GM13976 (cell line): Measurements from ENCODE around the gene SULT1A2.
"Not testable (repeated sequence)": the region's sequence is repeated elsewhere in the genome, so short reads cannot be mapped to it uniquely, and the experiment has no call there.

Experiments used
- DNase-seq: peaks from one replicate; pipeline ENCODE4 v3.0.0; 2012; ENCODE audit warnings: low spot score
- CTCF ChIP-seq: IDR thresholded peaks from 2 replicates; pipeline ENCODE4 v1.5.1; 2012; ENCODE audit warnings: borderline replicate concordance, mild to moderate bottlenecking; ENCODE audit not compliant: insufficient read depth; ENCODE audit errors: extremely low read depth, missing control alignments, control extremely low read depth
- in situ Hi-C: fragments of 300-500 bp; cut with MboI; formaldehyde crosslinking; loops from one replicate; pipeline ENCODE4 v1.12.0; 2022; ENCODE audit warnings: low sequenced_read_pairs, mixed read lengths, inconsistent platforms; ENCODE audit not compliant: unreplicated experiment

SULT1A2 gene

GRCh38 chr16:28553776-28554633, 42.8 kb downstream of the SULT1A2 start, which contains the start of gene SGF29:
TSS of gene SGF29 (plus strand) at chr16:28553920. CDS start at chr16:28581070, 27,150 bp downstream.
- in situ Hi-C loops, result no loop called here
- TF ChIP-seq CTCF, result peak; percentile 32

GRCh38 chr16:28549301-28549899, 47.5 kb downstream of the SULT1A2 start:
- peak; percentile 57 for DNase-seq
- TF ChIP-seq CTCF, result peak; percentile 47
- in situ Hi-C loops, result loop anchor here (25.0 kb wide), 1 partner anchor 262 kb away; the partner anchor contains the start of gene SBK1

More at GRCh38 chr16:28553776-28554633, 42.8 kb downstream of the SULT1A2 start, which contains the start of gene SGF29:
- DNase-seq, result peak; percentile 97

GRCh38 chr16:28548306-28548802, 48.5 kb downstream of the SULT1A2 start:
- no peak for DNase-seq
- no peak for TF ChIP-seq CTCF
- in situ Hi-C loops, result loop anchor here (25.0 kb wide), 1 partner anchor 261 kb away; the partner anchor contains the start of gene SBK1

GRCh38 chr16:28546626-28547025, 50.2 kb downstream of the SULT1A2 start:
- DNase-seq, result no peak
- TF ChIP-seq CTCF, result no peak
- in situ Hi-C loops, result loop anchor here (25.0 kb wide), 1 partner anchor 259 kb away; the partner anchor contains the start of gene SBK1

- not testable (repeated sequence) for DNase-seq
- in situ Hi-C loops, result loop anchor here (25.0 kb wide), 1 partner anchor 259 kb away; the partner anchor contains the start of gene SBK1
Measured at GRCh38 chr16:28545964-28546363, 50.9 kb downstream of the SULT1A2 start.

- in situ Hi-C loops, result loop anchor here (25.0 kb wide), 1 partner anchor 258 kb away; the partner anchor contains the start of gene SBK1
- TF ChIP-seq CTCF, result no peak
- no peak for DNase-seq
Measured at GRCh38 chr16:28544998-28545397, 51.9 kb downstream of the SULT1A2 start.
